ENCODE measurements around the gene AXL. TPM values are rescaled to one million over a fixed set of nuclear protein-coding genes. Genes with fewer than 3 reads are reported as not detected.

The AXL gene
- total and polyA plus RNA-seq, 4 donors, result 8.2 to 53.0 (median 31.0) TPM

DNA sequence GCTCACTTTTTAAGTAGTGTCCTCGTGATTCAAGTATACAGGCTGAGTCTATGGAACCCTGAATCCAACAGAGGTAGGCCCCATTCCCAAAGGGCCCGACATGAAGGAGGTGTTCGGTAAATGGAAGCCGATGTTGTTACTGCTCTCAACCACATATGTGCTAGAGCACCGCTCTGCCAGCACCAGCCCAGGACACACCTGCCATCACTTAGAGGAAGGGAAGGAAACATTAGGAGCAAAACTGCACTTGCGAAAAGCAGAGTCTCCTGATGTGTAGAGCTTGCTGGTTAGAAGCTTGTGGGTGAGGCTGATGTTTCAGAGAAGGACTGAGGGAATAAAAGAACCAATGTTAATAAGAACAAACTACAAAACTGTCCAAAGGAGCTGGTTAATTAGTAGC lies 81.5 kb downstream of the AXL start:
- H3K36me3 ChIP-seq (ENCODE audit: control insufficient read depth in 4 of 4, insufficient read depth in 4 of 4, low read length in 4 of 4), result peaks cover 25 to 66% (median 50%) of the 10 kb centered on the region in 4 donors
- H3K27ac ChIP-seq (ENCODE audit: low read depth in 1 of 2, low read length in 1 of 2), result peak overlapping the region in 1 of 2 donors; percentile 9
- H3K4me1 ChIP-seq (ENCODE audit: control insufficient read depth in 5 of 5, insufficient read depth in 5 of 5, low read length in 5 of 5), result peaks cover 11 to 34% (median 30%) of the 10 kb centered on the region in 5 donors
- 58 to 75% methylated on average over 6 of the region's 6 CpGs for WGBS, 2 donors
- H3K9me3 ChIP-seq (ENCODE audit: control insufficient read depth in 4 of 4, insufficient read depth in 3 of 4, low read length in 3 of 4), result no peaks in the 10 kb centered on the region
- no peak overlapping the region for H3K9ac ChIP-seq (ENCODE audit: insufficient read depth in 1 of 2, low read length in 2 of 2)
- no peak overlapping the region for H3K4me3 ChIP-seq
- H3K27me3 ChIP-seq (ENCODE audit: control insufficient read depth in 3 of 3, insufficient read depth in 3 of 3, low read length in 2 of 3), result no peaks in the 10 kb centered on the region
- no peak for DNase-seq
- ATAC-seq (ENCODE audit: insufficient read depth, low FRiP score), result no peak
- TF ChIP-seq, protein P1, sequence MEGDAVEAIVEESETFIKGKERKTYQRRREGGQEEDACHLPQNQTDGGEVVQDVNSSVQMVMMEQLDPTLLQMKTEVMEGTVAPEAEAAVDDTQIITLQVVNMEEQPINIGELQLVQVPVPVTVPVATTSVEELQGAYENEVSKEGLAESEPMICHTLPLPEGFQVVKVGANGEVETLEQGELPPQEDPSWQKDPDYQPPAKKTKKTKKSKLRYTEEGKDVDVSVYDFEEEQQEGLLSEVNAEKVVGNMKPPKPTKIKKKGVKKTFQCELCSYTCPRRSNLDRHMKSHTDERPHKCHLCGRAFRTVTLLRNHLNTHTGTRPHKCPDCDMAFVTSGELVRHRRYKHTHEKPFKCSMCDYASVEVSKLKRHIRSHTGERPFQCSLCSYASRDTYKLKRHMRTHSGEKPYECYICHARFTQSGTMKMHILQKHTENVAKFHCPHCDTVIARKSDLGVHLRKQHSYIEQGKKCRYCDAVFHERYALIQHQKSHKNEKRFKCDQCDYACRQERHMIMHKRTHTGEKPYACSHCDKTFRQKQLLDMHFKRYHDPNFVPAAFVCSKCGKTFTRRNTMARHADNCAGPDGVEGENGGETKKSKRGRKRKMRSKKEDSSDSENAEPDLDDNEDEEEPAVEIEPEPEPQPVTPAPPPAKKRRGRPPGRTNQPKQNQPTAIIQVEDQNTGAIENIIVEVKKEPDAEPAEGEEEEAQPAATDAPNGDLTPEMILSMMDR (IDR thresholded peaks at IDR 0.05; ENCODE audit: control extremely low read depth, extremely low read depth), result no peak

GRCh38 chr19:41302624-41303351 lies 83.8 kb downstream of the AXL start:
- TF ChIP-seq, protein P1 (IDR thresholded peaks at IDR 0.05; ENCODE audit: control extremely low read depth, extremely low read depth), result no peak
- ATAC-seq (ENCODE audit: insufficient read depth, low FRiP score), result no peak

GRCh38 chr19:41303954-41304353 lies 84.9 kb downstream of the AXL start:
- Histone ChIP-seq H3K4me1 (ENCODE audit: control insufficient read depth in 5 of 5, insufficient read depth in 5 of 5, low read length in 5 of 5) (peaks cover under 1 to 15% (median 14%) of the 10 kb centered on the region in 5 donors), H3K9me3 (ENCODE audit: control insufficient read depth in 4 of 4, insufficient read depth in 3 of 4, low read length in 3 of 4) (no peaks in the 10 kb centered on the region), H3K36me3 (ENCODE audit: control insufficient read depth in 4 of 4, insufficient read depth in 4 of 4, low read length in 4 of 4) (peaks cover 28 to 57% (median 44%) of the 10 kb centered on the region in 4 donors), H3K27ac (ENCODE audit: low read depth in 1 of 2, low read length in 1 of 2) (no peak overlapping the region), H3K9ac (ENCODE audit: insufficient read depth in 1 of 2, low read length in 2 of 2) (no peak overlapping the region), H3K27me3 (ENCODE audit: control insufficient read depth in 3 of 3, insufficient read depth in 3 of 3, low read length in 2 of 3) (no peaks in the 10 kb centered on the region), H3K4me3 (no peak overlapping the region)
- 92 to 97% methylated on average over 14 of the region's 14 CpGs for WGBS, 2 donors
- DNase-seq, result no peak
- TF ChIP-seq, protein P1 (IDR thresholded peaks at IDR 0.05; ENCODE audit: control extremely low read depth, extremely low read depth), result no peak
- no peak for ATAC-seq (ENCODE audit: insufficient read depth, low FRiP score)

More at GRCh38 chr19:41302624-41303351, 83.8 kb downstream of the AXL start:
- Histone ChIP-seq H3K9me3 (ENCODE audit: control insufficient read depth in 4 of 4, insufficient read depth in 3 of 4, low read length in 3 of 4) (no peaks in the 10 kb centered on the region), H3K4me3 (no peak overlapping the region), H3K4me1 (ENCODE audit: control insufficient read depth in 5 of 5, insufficient read depth in 5 of 5, low read length in 5 of 5) (peaks cover 3 to 26% (median 19%) of the 10 kb centered on the region in 5 donors), H3K27ac (ENCODE audit: low read depth in 1 of 2, low read length in 1 of 2) (peak overlapping the region in 1 of 2 donors; percentile 17), H3K36me3 (ENCODE audit: control insufficient read depth in 4 of 4, insufficient read depth in 4 of 4, low read length in 4 of 4) (peaks cover 28 to 61% (median 42%) of the 10 kb centered on the region in 4 donors), H3K9ac (ENCODE audit: insufficient read depth in 1 of 2, low read length in 2 of 2) (no peak overlapping the region), H3K27me3 (ENCODE audit: control insufficient read depth in 3 of 3, insufficient read depth in 3 of 3, low read length in 2 of 3) (no peaks in the 10 kb centered on the region)
- 43 to 66% methylated on average over 21 of the region's 21 CpGs for WGBS, 2 donors
- no peak for DNase-seq
